ENCODE results near the gene GHR. TPM values are rescaled to one million over a fixed set of nuclear protein-coding genes. Genes with fewer than 3 reads are reported as not detected.

Gene GHR
- total and polyA plus RNA-seq, 10 of the 15 experiments (the other 5 are each of a cell fraction or from before 2014, with no cell fraction given), result 0.23 to 10.2 (median 0.48) TPM

DNA sequence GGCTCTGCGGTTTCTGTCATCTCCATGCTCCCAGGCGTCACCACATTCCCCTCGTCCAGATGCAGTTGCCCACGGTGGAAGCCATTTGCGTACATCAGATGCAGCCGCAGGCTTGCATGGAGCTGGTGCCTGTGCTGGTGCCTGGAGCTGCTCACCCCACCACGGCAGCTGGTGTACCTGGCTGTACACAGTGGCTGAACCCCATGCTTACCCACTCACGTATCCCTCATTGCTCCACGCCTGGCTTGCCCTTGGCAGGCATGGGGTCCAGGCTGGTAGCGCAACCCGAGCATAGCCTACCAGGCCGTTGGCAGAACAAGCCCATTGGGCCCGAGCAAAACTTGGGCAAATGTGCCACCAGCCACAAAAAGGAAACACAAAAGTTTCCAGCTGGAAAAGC lies 159.5 kb downstream of the GHR start:
- H3K27ac ChIP-seq (ENCODE audit: control insufficient read depth, insufficient read depth), result no peak overlapping the region
- no peak overlapping the region for H3K4me3 ChIP-seq
- no peak for TF ChIP-seq PAX5 (IDR thresholded peaks at IDR 0.05; ENCODE audit: borderline replicate concordance, low read depth, low read length)
- TF ChIP-seq, protein P1, sequence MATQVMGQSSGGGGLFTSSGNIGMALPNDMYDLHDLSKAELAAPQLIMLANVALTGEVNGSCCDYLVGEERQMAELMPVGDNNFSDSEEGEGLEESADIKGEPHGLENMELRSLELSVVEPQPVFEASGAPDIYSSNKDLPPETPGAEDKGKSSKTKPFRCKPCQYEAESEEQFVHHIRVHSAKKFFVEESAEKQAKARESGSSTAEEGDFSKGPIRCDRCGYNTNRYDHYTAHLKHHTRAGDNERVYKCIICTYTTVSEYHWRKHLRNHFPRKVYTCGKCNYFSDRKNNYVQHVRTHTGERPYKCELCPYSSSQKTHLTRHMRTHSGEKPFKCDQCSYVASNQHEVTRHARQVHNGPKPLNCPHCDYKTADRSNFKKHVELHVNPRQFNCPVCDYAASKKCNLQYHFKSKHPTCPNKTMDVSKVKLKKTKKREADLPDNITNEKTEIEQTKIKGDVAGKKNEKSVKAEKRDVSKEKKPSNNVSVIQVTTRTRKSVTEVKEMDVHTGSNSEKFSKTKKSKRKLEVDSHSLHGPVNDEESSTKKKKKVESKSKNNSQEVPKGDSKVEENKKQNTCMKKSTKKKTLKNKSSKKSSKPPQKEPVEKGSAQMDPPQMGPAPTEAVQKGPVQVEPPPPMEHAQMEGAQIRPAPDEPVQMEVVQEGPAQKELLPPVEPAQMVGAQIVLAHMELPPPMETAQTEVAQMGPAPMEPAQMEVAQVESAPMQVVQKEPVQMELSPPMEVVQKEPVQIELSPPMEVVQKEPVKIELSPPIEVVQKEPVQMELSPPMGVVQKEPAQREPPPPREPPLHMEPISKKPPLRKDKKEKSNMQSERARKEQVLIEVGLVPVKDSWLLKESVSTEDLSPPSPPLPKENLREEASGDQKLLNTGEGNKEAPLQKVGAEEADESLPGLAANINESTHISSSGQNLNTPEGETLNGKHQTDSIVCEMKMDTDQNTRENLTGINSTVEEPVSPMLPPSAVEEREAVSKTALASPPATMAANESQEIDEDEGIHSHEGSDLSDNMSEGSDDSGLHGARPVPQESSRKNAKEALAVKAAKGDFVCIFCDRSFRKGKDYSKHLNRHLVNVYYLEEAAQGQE (IDR thresholded peaks at IDR 0.05; ENCODE audit: low read depth, low read length), result no peak
- no peak for TF ChIP-seq NBN (IDR thresholded peaks at IDR 0.05)
- no peak for TF ChIP-seq LARP7 (IDR thresholded peaks at IDR 0.05)
- TF ChIP-seq TBL1XR1 (IDR thresholded peaks at IDR 0.05; ENCODE audit: low read depth, low read length), result no peak
- TF ChIP-seq, protein P2, sequence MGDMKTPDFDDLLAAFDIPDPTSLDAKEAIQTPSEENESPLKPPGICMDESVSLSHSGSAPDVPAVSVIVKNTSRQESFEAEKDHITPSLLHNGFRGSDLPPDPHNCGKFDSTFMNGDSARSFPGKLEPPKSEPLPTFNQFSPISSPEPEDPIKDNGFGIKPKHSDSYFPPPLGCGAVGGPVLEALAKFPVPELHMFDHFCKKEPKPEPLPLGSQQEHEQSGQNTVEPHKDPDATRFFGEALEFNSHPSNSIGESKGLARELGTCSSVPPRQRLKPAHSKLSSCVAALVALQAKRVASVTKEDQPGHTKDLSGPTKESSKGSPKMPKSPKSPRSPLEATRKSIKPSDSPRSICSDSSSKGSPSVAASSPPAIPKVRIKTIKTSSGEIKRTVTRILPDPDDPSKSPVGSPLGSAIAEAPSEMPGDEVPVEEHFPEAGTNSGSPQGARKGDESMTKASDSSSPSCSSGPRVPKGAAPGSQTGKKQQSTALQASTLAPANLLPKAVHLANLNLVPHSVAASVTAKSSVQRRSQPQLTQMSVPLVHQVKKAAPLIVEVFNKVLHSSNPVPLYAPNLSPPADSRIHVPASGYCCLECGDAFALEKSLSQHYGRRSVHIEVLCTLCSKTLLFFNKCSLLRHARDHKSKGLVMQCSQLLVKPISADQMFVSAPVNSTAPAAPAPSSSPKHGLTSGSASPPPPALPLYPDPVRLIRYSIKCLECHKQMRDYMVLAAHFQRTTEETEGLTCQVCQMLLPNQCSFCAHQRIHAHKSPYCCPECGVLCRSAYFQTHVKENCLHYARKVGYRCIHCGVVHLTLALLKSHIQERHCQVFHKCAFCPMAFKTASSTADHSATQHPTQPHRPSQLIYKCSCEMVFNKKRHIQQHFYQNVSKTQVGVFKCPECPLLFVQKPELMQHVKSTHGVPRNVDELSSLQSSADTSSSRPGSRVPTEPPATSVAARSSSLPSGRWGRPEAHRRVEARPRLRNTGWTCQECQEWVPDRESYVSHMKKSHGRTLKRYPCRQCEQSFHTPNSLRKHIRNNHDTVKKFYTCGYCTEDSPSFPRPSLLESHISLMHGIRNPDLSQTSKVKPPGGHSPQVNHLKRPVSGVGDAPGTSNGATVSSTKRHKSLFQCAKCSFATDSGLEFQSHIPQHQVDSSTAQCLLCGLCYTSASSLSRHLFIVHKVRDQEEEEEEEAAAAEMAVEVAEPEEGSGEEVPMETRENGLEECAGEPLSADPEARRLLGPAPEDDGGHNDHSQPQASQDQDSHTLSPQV (IDR thresholded peaks at IDR 0.05), result no peak
- TF ChIP-seq WRNIP1 (IDR thresholded peaks at IDR 0.05; ENCODE audit: borderline replicate concordance, low read depth, low read length), result no peak
- H3K79me2 ChIP-seq (ENCODE audit: control insufficient read depth, insufficient read depth, low read length), result no peaks in the 10 kb centered on the region
- ChIA-PET RAD21 (ENCODE audit: unreplicated experiment) (interaction anchor here (0.9 to 3.0 kb wide), 14 partner anchors 8 to 726 kb away, joined by 3 to 23 read pairs (median 6); partner anchors contain the start of gene GHR), POLR2A (interaction anchor here (1.0 kb wide), 1 partner anchor 10 kb away, joined by 4 read pairs; no protein-coding TSS in a partner anchor), SMC1A (ENCODE audit: uncharacterized antibody, unreplicated experiment) (interaction anchor here (0.6 to 4.5 kb wide), 17 partner anchors 10 to 728 kb away, joined by 3 to 32 read pairs (median 4); partner anchors contain the start of gene GHR), CTCF (interaction anchor here (0.6 to 4.3 kb wide), 28 partner anchors 8 to 771 kb away, joined by 3 to 31 read pairs (median 4); partner anchors contain the start of gene GHR)
- no peak for DNase-seq (ENCODE audit: low read depth, low spot score)
- H3K9me3 ChIP-seq (replicated peaks; ENCODE audit: control insufficient read depth, insufficient read depth, low read length), result no peaks in the 10 kb centered on the region
- H3K27me3 ChIP-seq (replicated peaks in 1 of 2; ENCODE audit: control insufficient read depth in 2 of 2, insufficient read depth in 2 of 2, low read length in 1 of 2), result no peaks in the 10 kb centered on the region; a peak in 1 of 4 replicates
- BruUV-seq (replicated peaks), result no TSS peak
- intact Hi-C loops (cut with micrococcal nuclease; ENCODE audit: unreplicated experiment) (loop anchor here (1.0 to 10.0 kb wide), 2 partner anchors 578 to 726 kb away; no protein-coding TSS in a partner anchor), in situ Hi-C loops (cut with MboI) (loop anchor here (10.0 kb wide), 1 partner anchor 728 kb away; no protein-coding TSS in a partner anchor)
- H3K9ac ChIP-seq (ENCODE audit: control insufficient read depth, insufficient read depth, low read length), result no peak overlapping the region
- no peak overlapping the region for H3K4me2 ChIP-seq (ENCODE audit: control insufficient read depth, insufficient read depth)
- ATAC-seq, result no peak
- no peak overlapping the region for H2AFZ ChIP-seq (ENCODE audit: control insufficient read depth, low read depth, low read length)
- no peak for FAIRE-seq
- no peaks in the 10 kb centered on the region for H3K36me3 ChIP-seq (ENCODE audit: control insufficient read depth in 2 of 2, insufficient read depth in 2 of 2, low read length in 1 of 2)
- no peaks in the 10 kb centered on the region for H4K20me1 ChIP-seq (ENCODE audit: control insufficient read depth, insufficient read depth)
- 41% methylated on average over 13 of the region's 13 CpGs for WGBS (ENCODE audit: insufficient coverage, insufficient replicate concordance, low lambda C conversion rate, missing lambda C conversion rate)
- H3K4me1 ChIP-seq (ENCODE audit: control insufficient read depth, insufficient read depth, low read length), result no peaks in the 10 kb centered on the region

Data from GM12878 (cell line).